Adrenal gland (tissue), 5 donors: ENCODE results near the gene MAP4K3.

Source experiments
- POLR2A ChIP-seq, 2 donors: fragments of 450-650 bp; IDR thresholded peaks; one replicate each; pipeline ENCODE4 v1.6.1; 2017; ENCODE audit warnings: antibody characterized with exemption in 2 of 2, mild to moderate bottlenecking in 2 of 2, moderate library complexity in 1 of 2
- TF ChIP-seq, protein P1 (sequence below), 6 experiments: fragments of 450-650 bp in 4 of 6; fragments of 200-600 bp in 2 of 6; sonication (generic) in 1 of 6; IDR thresholded peaks; 1 replicate in 5 of 6; 2 replicates in 1 of 6; pipeline versions ENCODE4 v1.5.1 to v1.8.0; 2016 to 2021; ENCODE audit warnings: antibody characterized with exemption in 6 of 6, mild to moderate bottlenecking in 2 of 6, moderate library complexity in 1 of 6
- donor health status: DM: no; HTN: no; CAD: no.

DNA sequence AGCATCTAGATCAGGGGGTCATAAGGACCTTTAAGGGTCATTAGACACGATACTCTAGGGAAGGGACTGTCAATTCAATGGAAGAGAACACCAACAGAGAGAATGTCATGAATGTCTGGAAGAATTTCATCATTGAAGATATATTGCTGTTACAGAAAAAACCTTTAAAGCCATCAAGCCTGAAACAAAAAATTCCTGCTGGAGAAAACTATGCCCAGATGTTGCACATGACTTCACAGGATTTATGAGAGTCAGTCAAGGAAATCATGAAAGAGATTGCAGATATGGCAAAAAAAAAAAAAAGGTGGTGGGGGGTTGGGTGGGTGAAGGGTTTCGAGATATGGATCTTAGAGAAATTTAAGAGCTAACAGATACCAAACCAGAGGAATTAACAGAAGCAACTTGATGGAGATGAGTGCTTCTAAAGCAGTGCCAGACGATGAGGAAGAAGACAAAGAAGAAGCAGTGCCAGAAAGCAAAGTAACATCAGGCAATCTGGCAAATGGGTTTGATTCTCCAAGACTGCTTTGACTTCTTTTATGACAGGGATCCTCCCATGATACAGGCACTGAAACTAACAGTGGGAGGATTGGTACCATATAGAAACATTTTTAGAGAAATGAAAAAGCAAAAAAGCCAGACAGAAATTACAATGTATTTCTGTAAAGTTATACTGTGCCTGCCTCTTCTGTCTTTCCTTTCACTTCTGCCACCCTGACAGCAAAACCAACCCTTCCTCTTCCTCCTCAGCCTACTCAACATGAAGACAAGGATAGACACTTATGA is 28.5 kb downstream of the MAP4K3 start:
- TF ChIP-seq, protein P1, sequence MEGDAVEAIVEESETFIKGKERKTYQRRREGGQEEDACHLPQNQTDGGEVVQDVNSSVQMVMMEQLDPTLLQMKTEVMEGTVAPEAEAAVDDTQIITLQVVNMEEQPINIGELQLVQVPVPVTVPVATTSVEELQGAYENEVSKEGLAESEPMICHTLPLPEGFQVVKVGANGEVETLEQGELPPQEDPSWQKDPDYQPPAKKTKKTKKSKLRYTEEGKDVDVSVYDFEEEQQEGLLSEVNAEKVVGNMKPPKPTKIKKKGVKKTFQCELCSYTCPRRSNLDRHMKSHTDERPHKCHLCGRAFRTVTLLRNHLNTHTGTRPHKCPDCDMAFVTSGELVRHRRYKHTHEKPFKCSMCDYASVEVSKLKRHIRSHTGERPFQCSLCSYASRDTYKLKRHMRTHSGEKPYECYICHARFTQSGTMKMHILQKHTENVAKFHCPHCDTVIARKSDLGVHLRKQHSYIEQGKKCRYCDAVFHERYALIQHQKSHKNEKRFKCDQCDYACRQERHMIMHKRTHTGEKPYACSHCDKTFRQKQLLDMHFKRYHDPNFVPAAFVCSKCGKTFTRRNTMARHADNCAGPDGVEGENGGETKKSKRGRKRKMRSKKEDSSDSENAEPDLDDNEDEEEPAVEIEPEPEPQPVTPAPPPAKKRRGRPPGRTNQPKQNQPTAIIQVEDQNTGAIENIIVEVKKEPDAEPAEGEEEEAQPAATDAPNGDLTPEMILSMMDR (IDR thresholded peaks at IDR 0.05) = no peak
- TF ChIP-seq POLR2A (IDR thresholded peaks at IDR 0.05) = no peak
